Peyer's patch (tissue), 4 donors: ENCODE results near the gene CLDN9. TPM values are rescaled to one million over a fixed set of nuclear protein-coding genes. Genes with fewer than 3 reads are reported as not detected.

Source experiments
- DNase-seq, 3 donors: peaks; one replicate each; pipeline ENCODE4 v3.0.0-alpha.2; 2017 to 2019
- H3K27ac ChIP-seq, 4 donors: fragments of 200-600 bp; sonication (generic); one replicate each; pipeline ENCODE4 v1.5.1; 2016 to 2019
- H3K27me3 ChIP-seq, 2 donors: fragments of 200-600 bp; sonication (generic); one replicate each; pipeline ENCODE4 v1.5.1; 2019
- H3K36me3 ChIP-seq, 3 donors: fragments of 200-600 bp; sonication (generic); one replicate each; pipeline ENCODE4 v1.5.1; 2016 to 2019
- H3K4me1 ChIP-seq, 4 donors: fragments of 200-600 bp; sonication (generic); one replicate each; pipeline ENCODE4 v1.5.1; 2016 to 2019
- H3K4me3 ChIP-seq, 4 donors: fragments of 200-600 bp; sonication (generic); 1 replicate in 3 of 4; 2 replicates in 1 of 4; pipeline ENCODE4 v1.5.1; 2016 to 2019; ENCODE audit warnings: mild to moderate bottlenecking in 1 of 4
- H3K9me3 ChIP-seq, 4 donors: fragments of 200-600 bp; sonication (generic); one replicate each; pipeline ENCODE4 v1.5.1; 2016 to 2019; ENCODE audit warnings: mild to moderate bottlenecking in 1 of 4
- POLR2A ChIP-seq, 2 donors: fragments of 450-650 bp; IDR thresholded peaks; one replicate each; pipeline ENCODE4 v1.5.1; 2017; ENCODE audit warnings: antibody characterized with exemption in 2 of 2, mild to moderate bottlenecking in 2 of 2, moderate library complexity in 2 of 2
- total RNA-seq, 4 donors: library from RNA; depleted of rRNA; stranded (reverse); fragments of >200 nt; gene quantifications; one replicate each; pipeline ENCODE4 v1.1.0, GENCODE V29; 2016
- TF ChIP-seq, protein P1 (sequence below), 6 experiments: fragments of 450-650 bp in 4 of 6; fragments of 200-600 bp in 2 of 6; sonication (generic) in 1 of 6; IDR thresholded peaks; one replicate each; pipeline ENCODE4 v1.5.1; 2017 to 2019; ENCODE audit warnings: antibody characterized with exemption in 6 of 6, mild to moderate bottlenecking in 3 of 6, moderate library complexity in 1 of 6

Gene CLDN9
- total RNA-seq, 4 donors from 2014 or later: 0.76 to 2.5 (median 1.2) TPM

DNA sequence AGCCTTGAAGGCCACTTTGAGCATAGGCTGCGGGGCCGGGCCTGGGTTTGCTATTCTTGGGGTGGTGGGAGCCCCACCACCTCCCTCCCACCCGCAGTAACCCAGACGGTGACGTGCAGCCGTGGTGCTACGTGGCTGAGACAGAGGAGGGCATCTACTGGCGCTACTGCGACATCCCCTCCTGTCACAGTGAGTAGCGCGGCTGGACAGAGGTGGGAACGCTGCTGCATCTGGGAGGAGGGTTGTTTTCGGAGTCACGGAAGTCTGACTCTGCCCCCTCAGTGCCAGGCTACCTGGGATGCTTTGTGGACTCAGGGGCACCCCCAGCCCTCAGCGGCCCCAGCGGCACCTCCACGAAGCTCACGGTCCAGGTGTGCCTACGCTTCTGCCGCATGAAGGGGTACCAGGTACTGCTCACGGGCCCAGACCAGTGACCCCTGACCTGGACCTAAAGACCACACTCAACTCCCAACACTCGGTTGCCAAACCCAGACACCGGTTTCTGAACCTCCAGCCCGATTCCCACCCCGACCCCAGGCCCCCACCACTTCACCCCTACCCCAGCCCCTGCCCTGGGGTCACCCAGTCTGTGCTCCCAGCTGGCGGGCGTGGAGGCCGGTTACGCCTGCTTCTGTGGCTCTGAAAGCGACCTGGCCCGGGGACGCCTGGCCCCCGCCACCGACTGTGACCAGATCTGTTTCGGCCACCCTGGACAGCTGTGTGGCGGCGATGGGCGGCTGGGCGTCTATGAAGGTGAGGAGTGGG, 46.5 kb upstream of the CLDN9 start:
- Histone ChIP-seq H3K4me1 (peaks cover 7 to 72% (median 54%) of the 10 kb centered on the region in 4 donors), H3K27ac (peak overlapping the region in 1 of 4 donors; percentile 57), H3K27me3 (peaks cover 12 to 63% of the 10 kb centered on the region in 2 donors), H3K36me3 (no peaks in the 10 kb centered on the region), H3K4me3 (peak overlapping the region; percentile 5 to 48 (median 34)), H3K9me3 (no peaks in the 10 kb centered on the region)
- TF ChIP-seq POLR2A (IDR thresholded peaks at IDR 0.05): no peak
- TF ChIP-seq, protein P1, sequence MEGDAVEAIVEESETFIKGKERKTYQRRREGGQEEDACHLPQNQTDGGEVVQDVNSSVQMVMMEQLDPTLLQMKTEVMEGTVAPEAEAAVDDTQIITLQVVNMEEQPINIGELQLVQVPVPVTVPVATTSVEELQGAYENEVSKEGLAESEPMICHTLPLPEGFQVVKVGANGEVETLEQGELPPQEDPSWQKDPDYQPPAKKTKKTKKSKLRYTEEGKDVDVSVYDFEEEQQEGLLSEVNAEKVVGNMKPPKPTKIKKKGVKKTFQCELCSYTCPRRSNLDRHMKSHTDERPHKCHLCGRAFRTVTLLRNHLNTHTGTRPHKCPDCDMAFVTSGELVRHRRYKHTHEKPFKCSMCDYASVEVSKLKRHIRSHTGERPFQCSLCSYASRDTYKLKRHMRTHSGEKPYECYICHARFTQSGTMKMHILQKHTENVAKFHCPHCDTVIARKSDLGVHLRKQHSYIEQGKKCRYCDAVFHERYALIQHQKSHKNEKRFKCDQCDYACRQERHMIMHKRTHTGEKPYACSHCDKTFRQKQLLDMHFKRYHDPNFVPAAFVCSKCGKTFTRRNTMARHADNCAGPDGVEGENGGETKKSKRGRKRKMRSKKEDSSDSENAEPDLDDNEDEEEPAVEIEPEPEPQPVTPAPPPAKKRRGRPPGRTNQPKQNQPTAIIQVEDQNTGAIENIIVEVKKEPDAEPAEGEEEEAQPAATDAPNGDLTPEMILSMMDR (IDR thresholded peaks at IDR 0.05): no peak
- no peak for DNase-seq

DNA sequence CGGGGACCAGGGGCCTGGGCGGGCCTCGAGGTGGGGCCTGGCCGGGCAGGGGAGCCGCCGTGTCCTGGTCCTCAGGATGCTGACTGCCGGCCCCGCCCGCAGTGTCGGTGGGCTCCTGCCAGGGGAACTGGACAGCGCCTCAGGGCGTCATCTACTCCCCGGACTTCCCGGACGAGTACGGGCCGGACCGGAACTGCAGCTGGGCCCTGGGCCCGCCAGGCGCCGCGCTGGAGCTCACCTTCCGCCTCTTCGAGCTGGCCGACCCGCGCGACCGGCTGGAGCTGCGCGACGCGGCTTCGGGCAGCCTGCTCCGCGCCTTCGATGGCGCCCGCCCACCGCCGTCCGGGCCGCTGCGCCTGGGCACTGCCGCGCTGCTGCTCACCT, 45.9 kb upstream of the CLDN9 start:
- no peak for DNase-seq
- Histone ChIP-seq H3K27me3 (peaks cover 12 to 60% of the 10 kb centered on the region in 2 donors), H3K36me3 (no peaks in the 10 kb centered on the region), H3K9me3 (no peaks in the 10 kb centered on the region), H3K4me1 (peaks cover 7 to 72% (median 54%) of the 10 kb centered on the region in 4 donors), H3K27ac (peak overlapping the region in 1 of 4 donors; percentile 52), H3K4me3 (peak overlapping the region; percentile 5 to 48 (median 34))
- TF ChIP-seq POLR2A (IDR thresholded peaks at IDR 0.05): no peak
- TF ChIP-seq, protein P1 (IDR thresholded peaks at IDR 0.05): peak in 1 of 6 experiments; percentile 11

DNA sequence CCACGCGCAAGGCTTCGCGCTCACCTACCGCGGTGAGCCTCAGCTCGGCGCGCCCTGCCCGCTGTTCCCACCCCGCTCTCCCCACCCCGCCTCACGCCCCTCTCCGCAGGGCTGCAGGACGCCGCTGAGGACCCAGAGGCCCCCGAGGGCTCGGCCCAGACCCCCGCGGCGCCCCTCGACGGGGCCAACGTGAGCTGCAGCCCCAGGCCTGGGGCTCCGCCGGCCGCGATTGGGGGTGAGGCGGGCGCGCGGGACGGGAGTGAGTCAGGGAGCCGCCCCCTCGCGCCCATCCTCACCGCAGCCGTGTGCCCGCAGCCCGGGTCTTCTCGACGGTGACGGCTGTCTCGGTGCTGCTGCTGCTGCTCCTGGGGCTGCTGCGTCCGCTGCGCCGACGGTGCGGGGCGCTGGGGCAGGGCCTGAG, 45.5 kb upstream of the CLDN9 start:
- peaks cover 7 to 72% (median 52%) of the 10 kb centered on the region in 4 donors for H3K4me1 ChIP-seq
- no peaks in the 10 kb centered on the region for H3K9me3 ChIP-seq
- peak overlapping the region in 1 of 4 donors; percentile 52 for H3K27ac ChIP-seq
- peaks cover 12 to 56% of the 10 kb centered on the region in 2 donors for H3K27me3 ChIP-seq
- no peak for TF ChIP-seq POLR2A (IDR thresholded peaks at IDR 0.05)
- TF ChIP-seq, protein P1 (IDR thresholded peaks at IDR 0.05): no peak
- H3K36me3 ChIP-seq: no peaks in the 10 kb centered on the region
- H3K4me3 ChIP-seq: peak overlapping the region; percentile 5 to 48 (median 34)
- DNase-seq: no peak

DNA sequence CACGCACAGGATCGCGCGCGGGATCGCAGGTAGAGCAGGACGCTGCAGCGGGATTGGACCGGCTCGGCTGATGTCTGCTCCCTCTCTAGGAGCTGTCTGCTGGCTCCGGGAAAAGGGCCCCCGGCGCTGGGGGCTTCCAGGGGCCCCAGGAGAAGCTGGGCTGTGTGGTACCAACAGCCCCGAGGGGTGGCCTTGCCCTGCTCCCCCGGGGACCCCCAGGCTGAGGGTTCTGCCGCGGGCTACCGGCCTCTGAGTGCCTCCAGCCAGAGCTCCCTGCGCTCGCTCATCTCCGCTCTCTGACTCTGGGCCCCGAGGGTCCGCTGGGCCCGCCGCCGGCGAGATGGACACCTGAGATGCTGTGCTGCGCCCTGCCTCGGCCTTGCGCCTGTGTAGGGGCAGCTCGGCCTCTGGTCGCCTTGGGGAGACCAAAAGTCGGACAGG, 45.0 kb upstream of the CLDN9 start:
- H3K36me3 ChIP-seq: no peaks in the 10 kb centered on the region
- no peaks in the 10 kb centered on the region for H3K9me3 ChIP-seq
- TF ChIP-seq POLR2A (IDR thresholded peaks at IDR 0.05): no peak
- TF ChIP-seq, protein P1 (IDR thresholded peaks at IDR 0.05): no peak
- H3K27ac ChIP-seq: peak overlapping the region in 1 of 4 donors; percentile 71
- H3K27me3 ChIP-seq: peaks cover 12 to 51% of the 10 kb centered on the region in 2 donors
- no peak for DNase-seq
- peaks cover 7 to 69% (median 50%) of the 10 kb centered on the region in 4 donors for H3K4me1 ChIP-seq
- peak overlapping the region in 1 of 4 donors; percentile 37 for H3K4me3 ChIP-seq

DNA sequence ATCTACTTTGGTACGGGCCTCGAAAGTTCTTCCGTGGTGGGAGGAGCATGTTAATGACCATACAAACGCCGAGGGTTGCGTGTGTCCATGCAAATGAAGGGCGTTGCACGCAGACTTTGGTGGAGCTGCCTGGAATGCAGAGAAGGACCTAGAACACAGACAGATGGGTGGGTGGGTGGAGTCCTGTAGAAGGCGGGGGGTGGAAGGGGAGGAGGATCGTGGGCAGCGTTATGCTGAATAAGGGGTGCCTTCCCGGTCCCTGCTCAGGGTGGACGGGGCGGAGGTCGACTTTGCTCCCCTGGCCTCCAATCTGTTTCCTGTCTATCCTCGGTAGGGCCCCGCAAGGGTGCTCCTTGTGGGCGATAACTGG, 44.4 kb upstream of the CLDN9 start:
- TF ChIP-seq, protein P1 (IDR thresholded peaks at IDR 0.05): no peak
- no peak for TF ChIP-seq POLR2A (IDR thresholded peaks at IDR 0.05)
- peaks cover 12 to 45% of the 10 kb centered on the region in 2 donors for H3K27me3 ChIP-seq
- H3K9me3 ChIP-seq: no peaks in the 10 kb centered on the region
- H3K4me1 ChIP-seq: peaks cover 7 to 62% (median 44%) of the 10 kb centered on the region in 4 donors
- peak overlapping the region; percentile 48 to 94 (median 76) for H3K4me3 ChIP-seq
- DNase-seq: peak in 1 of 3 donors; percentile 45
- H3K27ac ChIP-seq: peak overlapping the region; percentile 25 to 76 (median 64)
- H3K36me3 ChIP-seq: no peaks in the 10 kb centered on the region
